Glutamatergic neuron (in vitro differentiated cells): ENCODE data around the gene BUD13. TPM values are rescaled to one million over a fixed set of nuclear protein-coding genes. Genes with fewer than 3 reads are reported as not detected.

Experiments
- DNase-seq: peaks from one replicate; pipeline ENCODE4 v3.0.0; 2022
- H3K27ac Mint-ChIP-seq: one replicate; pipeline ENCODE4 v1.8.0; 2020; ENCODE audit warnings: mild to moderate bottlenecking, mixed read lengths, inconsistent platforms; ENCODE audit not compliant: unreplicated experiment
- H3K27me3 Mint-ChIP-seq: one replicate; pipeline ENCODE4 v1.8.0; 2020; ENCODE audit warnings: mild to moderate bottlenecking, moderate library complexity, mixed read lengths, inconsistent platforms; ENCODE audit not compliant: unreplicated experiment
- H3K36me3 Mint-ChIP-seq: one replicate; pipeline ENCODE4 v1.8.0; 2020; ENCODE audit warnings: mild to moderate bottlenecking, mixed read lengths, inconsistent platforms; ENCODE audit not compliant: unreplicated experiment
- H3K4me1 Mint-ChIP-seq: one replicate; pipeline ENCODE4 v1.8.0; 2020; ENCODE audit warnings: mild to moderate bottlenecking, low read depth, mixed read lengths, inconsistent platforms; ENCODE audit not compliant: unreplicated experiment
- H3K4me3 Mint-ChIP-seq: one replicate; pipeline ENCODE4 v1.8.0; 2020; ENCODE audit warnings: mild to moderate bottlenecking, mixed read lengths, inconsistent platforms; ENCODE audit not compliant: unreplicated experiment
- H3K9me3 Mint-ChIP-seq: one replicate; pipeline ENCODE4 v1.8.0; 2020; ENCODE audit warnings: mild to moderate bottlenecking, moderate library complexity, mixed read lengths, inconsistent platforms; ENCODE audit not compliant: unreplicated experiment
- CTCF ChIP-seq: fragments of 200-600 bp; sonication (generic); IDR thresholded peaks from one replicate; pipeline ENCODE4 v1.5.0; 2021; ENCODE audit not compliant: partially characterized antibody, unreplicated experiment
- total RNA-seq: library from RNA; stranded (reverse); fragmentation: NEBNext Ultra II Directional; extraction: Animal tissue kit (Norgen Biotek cat#: 25700); gene quantifications from one replicate; pipeline ENCODE4 v1.2.1, GENCODE V29; 2021; ENCODE audit not compliant: unreplicated experiment

The BUD13 gene
- total RNA-seq, 1 donor from 2014 or later: 17.0 TPM

DNA sequence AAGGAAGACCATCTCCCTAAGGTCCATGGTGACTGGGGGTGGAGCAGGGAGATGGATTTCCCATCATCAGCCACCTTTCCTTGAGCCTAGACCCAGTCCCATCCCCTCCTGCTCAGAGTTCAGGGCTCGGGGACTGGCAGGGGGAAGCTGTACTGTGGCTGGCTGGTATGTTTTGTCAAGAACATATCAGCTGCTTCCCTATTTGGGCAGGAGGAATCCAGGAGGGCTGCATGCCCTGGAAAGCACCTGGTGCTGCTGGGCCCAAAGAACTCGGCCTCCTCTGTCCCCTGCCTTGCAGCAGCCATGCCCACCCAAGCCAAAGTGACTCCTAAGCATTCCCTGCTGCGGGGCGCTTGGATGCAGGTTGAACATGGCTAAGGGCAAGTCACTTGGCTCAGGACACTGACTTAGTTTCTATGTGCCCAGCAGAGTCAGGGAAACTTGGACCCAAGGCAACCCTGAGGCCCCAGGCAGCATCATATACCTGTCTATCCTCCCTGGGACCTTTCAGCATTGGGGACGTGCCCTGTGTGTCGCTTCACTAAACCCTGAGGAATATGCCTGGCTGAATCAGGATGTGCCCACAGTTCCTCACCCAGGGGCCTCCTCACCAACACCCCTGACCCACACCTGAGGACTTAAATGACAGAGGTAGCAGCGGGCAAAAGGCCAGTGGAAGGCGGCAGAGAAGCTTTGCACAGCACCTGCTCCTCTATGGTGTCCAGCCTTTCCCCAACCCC is 43.1 kb downstream of the BUD13 start:
- H3K9me3 Mint-ChIP-seq: no peaks in the 10 kb centered on the region
- no peak overlapping the region for H3K4me3 Mint-ChIP-seq
- no peak for DNase-seq
- H3K36me3 Mint-ChIP-seq: no peaks in the 10 kb centered on the region
- peaks cover 21% of the 10 kb centered on the region for H3K4me1 Mint-ChIP-seq
- H3K27me3 Mint-ChIP-seq: peaks cover 9% of the 10 kb centered on the region
- no peak for TF ChIP-seq CTCF
- H3K27ac Mint-ChIP-seq: no peak overlapping the region

- TF ChIP-seq CTCF: no peak
- no peak overlapping the region for H3K4me3 Mint-ChIP-seq
- H3K27ac Mint-ChIP-seq: no peak overlapping the region
- H3K4me1 Mint-ChIP-seq: peaks cover 21% of the 10 kb centered on the region
- no peaks in the 10 kb centered on the region for H3K36me3 Mint-ChIP-seq
- no peak for DNase-seq
- H3K27me3 Mint-ChIP-seq: peaks cover 10% of the 10 kb centered on the region
- no peaks in the 10 kb centered on the region for H3K9me3 Mint-ChIP-seq
These were observed 44.8 kb downstream of the BUD13 start for GRCh38 chr11:116727990-116728389.

- Mint-ChIP-seq H3K36me3 (no peaks in the 10 kb centered on the region), H3K4me1 (peaks cover 5% of the 10 kb centered on the region), H3K9me3 (no peaks in the 10 kb centered on the region), H3K4me3 (no peak overlapping the region), H3K27ac (no peak overlapping the region), H3K27me3 (peaks cover 13% of the 10 kb centered on the region)
- no peak for TF ChIP-seq CTCF
- no peak for DNase-seq
These were observed 47.2 kb downstream of the BUD13 start for GRCh38 chr11:116725434-116726221.

- Mint-ChIP-seq H3K36me3 (no peaks in the 10 kb centered on the region), H3K27me3 (peaks cover 13% of the 10 kb centered on the region), H3K4me3 (no peak overlapping the region), H3K4me1 (peaks cover 1% of the 10 kb centered on the region), H3K9me3 (no peaks in the 10 kb centered on the region), H3K27ac (no peak overlapping the region)
- no peak for TF ChIP-seq CTCF
- no peak for DNase-seq
These were observed 48.0 kb downstream of the BUD13 start for GRCh38 chr11:116724813-116725212.

DNA sequence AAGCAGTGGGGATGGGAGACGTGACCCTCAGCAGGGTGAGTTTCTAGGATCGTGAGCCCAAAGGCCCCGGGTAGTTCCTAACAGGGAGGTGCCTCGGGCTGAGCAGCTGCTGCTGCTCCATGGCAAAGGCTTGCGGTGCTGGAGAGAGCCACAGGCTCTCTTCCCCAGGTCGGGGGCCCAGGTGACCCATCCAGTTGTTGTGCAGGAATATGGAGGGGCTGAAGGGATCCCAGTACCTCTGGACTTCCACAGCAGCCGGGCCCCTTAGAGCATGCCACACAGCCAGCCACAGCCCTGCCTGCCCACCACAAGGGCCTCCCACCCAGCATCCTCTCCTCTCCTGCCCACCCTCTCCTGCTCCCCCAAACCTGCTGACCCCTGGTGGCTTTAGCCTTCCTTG is 49.3 kb downstream of the BUD13 start:
- Mint-ChIP-seq H3K9me3 (no peaks in the 10 kb centered on the region), H3K27ac (no peak overlapping the region), H3K36me3 (peaks cover under 1% of the 10 kb centered on the region), H3K4me3 (no peak overlapping the region), H3K4me1 (peaks cover 1% of the 10 kb centered on the region), H3K27me3 (peaks cover 13% of the 10 kb centered on the region)
- no peak for DNase-seq
- TF ChIP-seq CTCF: no peak
